Measurements from ENCODE around the gene TTC28.

GRCh38 chr22:27990879-27991278 lies 688.8 kb downstream of the TTC28 start:
- no peak for TF ChIP-seq POLR2A (IDR thresholded peaks at IDR 0.05)
- TF ChIP-seq, protein P1, sequence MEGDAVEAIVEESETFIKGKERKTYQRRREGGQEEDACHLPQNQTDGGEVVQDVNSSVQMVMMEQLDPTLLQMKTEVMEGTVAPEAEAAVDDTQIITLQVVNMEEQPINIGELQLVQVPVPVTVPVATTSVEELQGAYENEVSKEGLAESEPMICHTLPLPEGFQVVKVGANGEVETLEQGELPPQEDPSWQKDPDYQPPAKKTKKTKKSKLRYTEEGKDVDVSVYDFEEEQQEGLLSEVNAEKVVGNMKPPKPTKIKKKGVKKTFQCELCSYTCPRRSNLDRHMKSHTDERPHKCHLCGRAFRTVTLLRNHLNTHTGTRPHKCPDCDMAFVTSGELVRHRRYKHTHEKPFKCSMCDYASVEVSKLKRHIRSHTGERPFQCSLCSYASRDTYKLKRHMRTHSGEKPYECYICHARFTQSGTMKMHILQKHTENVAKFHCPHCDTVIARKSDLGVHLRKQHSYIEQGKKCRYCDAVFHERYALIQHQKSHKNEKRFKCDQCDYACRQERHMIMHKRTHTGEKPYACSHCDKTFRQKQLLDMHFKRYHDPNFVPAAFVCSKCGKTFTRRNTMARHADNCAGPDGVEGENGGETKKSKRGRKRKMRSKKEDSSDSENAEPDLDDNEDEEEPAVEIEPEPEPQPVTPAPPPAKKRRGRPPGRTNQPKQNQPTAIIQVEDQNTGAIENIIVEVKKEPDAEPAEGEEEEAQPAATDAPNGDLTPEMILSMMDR (IDR thresholded peaks at IDR 0.05): peak; percentile 35 to 75 (median 54)

Data from heart left ventricle (tissue), 13 donors.